CD4-positive, alpha-beta T cell treated with Interleukin-6 for 4 hours (primary cell): ENCODE data around the gene ATAD3B.
A peak's percentile ranks its signal among the peaks of the same experiment; 100 is the strongest.

ENCODE experiments used
- DNase-seq: peaks from one replicate; pipeline ENCODE4 v3.0.0-alpha.2; 2020; ENCODE audit warnings: mixed read lengths

Gene ATAD3B

DNA sequence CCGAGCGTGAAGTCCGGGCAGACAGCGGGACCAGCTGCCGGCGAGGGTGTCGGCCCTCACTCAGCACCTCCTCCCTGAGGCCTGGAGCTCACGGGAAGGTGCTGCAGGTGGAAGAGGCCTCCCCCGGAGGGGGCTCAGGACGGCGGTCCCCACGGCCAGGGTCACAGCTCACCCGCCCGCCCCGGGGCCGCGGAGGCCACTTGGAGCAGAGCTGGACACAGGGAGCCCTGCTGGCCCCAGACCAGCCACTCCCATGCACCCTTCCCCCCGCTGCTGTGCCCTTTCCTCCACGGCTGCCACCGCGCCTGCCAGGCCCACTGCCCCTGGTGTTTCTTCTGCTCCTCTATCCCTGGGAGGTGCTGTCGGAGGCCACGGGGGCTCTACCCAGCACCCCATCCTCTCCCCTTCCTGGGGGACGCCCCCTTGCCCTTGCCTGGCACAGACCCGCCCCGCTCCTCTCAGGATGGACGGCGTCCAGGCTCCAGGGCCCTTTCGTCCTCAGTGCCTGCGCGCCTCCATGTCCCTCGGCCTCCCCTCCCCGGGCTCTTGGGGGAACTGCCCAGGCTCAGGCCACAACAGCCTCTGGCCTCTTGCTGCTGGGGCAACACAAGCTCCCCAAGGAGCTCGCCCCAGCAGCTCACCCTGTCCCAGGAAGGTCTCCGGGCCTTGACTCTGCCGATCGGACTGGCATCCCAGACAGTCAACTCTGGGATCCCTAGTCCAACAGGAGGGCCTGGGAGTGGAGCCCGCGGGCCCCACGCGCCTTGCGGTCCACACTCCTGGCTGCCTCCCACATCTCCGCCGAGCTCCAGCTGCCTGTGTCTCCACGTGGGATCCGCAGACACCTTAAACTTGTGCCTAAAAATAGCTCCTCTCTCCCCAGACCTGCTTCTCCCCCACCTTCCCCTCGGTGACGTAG lies 64.7 kb downstream of the ATAD3B start:
- DNase-seq = no peak

DNA sequence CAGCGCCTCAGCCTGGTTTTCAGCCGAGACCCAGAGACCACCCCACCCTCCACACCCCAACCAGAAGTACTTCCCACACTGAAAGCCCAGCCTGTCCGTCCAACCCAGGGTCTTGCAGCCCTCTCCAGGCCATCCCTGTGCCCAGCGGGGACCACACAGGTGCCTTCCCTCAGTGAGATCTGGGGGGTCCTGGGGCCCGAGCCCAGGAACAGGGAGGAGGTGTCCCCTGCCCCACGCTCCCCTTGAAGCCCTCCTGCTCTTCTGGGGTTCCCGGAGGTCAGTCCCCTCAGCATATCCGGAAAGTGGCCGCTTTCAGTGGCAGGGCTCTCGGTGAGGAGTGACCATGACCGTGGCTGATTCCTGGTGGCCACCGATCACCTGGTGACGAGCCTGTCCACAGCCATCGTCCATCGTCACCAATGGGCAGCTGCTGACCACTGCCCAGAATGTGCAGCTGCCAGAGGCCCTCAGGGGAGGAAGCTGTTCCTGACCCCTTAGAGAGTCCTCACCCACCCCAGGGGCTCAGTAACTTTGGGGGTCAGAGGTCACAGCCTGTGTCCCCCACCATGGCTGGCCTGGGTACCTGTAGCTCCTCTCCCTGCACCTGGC lies 65.5 kb downstream of the ATAD3B start:
- DNase-seq = no peak

- DNase-seq = no peak
Observed at GRCh38 chr1:1537626-1538250, 66.2 kb downstream of the ATAD3B start.

- DNase-seq = no peak
Observed at GRCh38 chr1:1538334-1538733, 66.8 kb downstream of the ATAD3B start.

GRCh38 chr1:1538989-1539309 lies 67.4 kb downstream of the ATAD3B start:
- DNase-seq = no peak

- no peak for DNase-seq
Observed at GRCh38 chr1:1539310-1540089, 67.9 kb downstream of the ATAD3B start.

DNA sequence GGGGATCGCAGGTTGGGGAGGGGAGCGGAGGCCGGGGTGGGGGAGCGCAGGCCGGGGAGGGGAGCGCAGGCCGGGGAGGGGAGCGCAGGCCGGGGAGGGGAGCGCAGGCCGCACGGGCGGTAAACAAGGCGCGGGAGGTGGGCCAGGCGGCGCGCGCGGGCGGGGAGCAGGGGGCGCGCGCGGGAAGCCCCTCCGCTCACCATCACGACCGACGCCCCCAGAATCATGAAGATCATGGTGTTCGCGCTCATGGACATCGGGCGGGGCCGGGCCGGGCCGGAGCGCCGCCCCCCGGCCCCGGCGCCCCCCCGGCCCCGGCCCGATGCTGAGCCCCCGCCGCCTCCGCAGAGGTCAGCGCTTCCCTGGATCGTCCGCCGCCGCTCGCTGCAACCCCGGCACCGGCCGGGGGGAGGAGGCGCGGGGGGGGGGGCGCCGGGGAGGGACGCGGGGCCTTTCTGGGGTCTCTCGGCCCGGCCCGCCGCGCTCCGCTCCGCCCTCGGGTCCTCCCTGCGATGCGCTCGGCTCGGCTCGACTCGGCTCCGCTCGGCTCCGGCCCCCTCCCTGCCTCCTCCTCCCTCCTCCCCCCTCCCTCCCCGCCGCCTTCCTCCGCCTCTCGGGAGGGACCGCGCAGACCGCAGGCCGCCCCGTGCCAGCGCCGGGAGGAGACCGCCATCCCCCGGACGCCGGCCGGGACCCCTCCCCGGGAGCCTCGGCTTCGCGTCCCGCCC lies 68.7 kb downstream of the ATAD3B start, which contains the start of gene TMEM240:
TMEM240 (minus strand) TSS at position 535 of the 728 bp plus-strand sequence; CDS start at position 257, 278 bp downstream.
- DNase-seq = peak; percentile 68

DNA sequence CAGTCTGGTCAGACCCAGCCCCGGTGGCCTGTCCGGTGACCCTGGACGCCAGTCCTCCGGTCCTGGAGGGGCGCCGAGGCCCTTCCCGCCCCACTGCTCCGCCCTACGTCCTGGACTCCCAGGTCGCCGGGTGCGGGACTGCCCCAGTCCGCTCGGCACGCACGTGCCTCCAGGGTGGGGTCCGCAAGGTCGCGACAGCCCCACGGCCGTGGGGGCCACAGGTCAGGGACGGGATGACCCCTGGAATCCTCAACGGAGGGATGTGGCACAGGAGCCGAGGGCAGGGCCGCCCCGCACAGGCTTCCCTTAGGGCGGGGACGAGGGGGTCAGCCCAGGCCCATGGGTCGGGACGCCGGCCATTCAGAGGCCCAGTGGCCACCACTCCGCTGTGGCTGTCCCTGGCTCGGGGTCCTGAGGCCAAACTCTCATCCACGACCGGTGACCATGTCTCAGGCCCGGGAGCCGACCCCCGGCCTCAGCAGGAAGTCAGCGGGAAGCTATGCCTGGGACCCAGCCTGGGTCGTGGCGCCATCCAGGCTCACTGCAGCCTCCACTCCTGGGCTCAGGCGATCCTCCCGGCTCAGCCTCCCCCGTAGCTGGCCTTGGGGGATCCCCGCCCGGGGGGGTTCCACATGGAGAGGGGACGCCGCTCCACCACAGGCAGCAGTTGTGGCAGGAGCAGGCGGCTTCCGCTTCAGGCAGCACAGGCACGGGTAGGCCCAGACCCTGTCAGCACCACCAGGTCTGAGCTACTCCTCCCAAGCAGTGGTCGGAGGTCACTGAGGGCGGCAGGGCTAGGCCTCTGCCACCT lies 69.5 kb downstream of the ATAD3B start:
- no peak for DNase-seq

DNA sequence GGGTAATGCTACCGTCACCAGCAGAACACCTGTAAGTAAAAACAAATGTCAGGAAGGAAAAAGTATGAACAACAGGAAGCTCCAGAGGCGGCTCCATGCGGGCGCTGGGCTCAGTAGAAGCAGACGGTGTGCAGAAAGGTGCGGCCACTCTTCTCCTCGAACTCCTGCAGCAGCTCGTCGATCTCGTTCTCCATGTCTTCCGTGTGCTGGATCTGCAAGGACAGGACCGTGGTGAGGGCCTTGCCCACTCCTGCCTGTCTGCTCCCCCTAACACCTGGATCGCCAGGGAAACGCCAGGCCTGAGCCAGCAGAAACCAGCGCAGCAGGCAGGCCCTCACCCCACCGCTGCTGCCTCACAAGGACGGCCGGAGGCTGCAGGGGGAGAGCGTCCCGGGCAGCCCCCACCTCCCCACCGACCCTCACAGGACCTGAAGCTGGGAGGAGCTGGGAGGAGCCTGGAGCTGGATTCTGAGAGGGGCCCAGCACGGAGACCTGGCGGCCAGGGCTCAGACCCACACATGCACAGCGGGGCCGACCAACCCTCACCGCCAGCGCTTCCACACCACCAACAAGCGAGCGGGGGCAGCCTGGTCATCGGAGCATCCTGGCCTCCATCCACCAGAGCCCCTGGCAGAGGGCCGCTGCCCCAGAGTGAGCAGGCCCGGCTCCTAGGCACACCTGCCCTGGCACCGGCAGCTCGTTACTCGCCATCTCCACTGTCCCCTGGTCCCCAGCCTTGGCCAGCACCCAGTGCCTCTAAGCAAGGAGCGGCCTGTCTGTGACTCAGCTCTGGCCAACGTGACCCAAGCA lies 70.6 kb downstream of the ATAD3B start:
- DNase-seq = no peak

DNA sequence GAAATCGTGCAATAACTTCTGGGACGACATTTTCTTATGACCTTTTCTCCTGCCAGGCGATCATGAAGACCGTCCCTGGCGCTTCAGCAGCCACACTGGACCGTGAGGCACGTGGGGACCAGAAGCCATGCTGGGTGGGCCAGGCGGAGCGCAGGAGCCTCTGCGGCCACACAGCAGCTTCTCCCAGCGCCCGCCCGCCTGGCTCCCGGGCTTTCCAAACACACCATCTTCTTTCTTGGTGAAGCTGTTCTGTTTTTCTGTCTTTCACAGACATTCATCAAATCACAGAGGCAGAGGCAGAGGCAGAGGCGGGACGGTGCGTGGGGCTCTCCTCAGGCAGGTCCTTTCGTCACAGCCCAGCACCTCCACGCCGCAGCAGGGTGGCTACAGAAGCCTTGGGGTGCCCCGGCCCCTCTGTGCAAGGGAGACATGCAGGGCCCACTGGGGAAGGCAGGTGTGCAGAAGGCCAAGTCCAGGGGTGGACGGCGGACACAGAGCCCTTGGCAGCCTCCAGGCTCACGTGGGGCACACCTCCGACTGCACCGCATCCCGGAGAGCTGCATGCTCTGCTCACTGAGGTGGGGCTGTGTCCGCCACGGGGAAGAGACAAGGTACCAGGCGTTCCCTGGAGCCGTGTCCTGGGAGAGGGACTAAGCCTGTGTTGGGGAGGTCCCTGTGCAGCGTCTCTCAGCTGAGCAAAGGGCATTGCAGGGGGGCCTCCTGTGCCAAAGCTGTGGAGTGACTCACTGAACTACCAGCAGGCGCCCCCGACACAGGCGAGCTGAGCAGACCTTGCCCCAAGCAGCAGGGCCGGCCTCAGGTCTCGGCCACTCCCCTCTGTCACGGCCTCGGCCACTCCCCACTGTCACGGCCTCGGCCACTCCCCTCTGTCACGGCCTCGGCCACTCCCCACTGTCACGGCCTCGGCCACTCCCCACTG lies 71.5 kb downstream of the ATAD3B start:
- no peak for DNase-seq

- no peak for DNase-seq
Observed at GRCh38 chr1:1543706-1544099, 72.1 kb downstream of the ATAD3B start.

- DNase-seq = no peak
Observed at GRCh38 chr1:1544544-1544943, 73.0 kb downstream of the ATAD3B start.
